Measurements from ENCODE around the gene LTV1.

Gene LTV1

GRCh38 chr6:143806282-143807102 is 36.6 kb upstream of the LTV1 start:
- no peaks in the 10 kb centered on the region for H3K9me3 ChIP-seq (ENCODE audit: severe bottlenecking)
- TF ChIP-seq, protein P1, sequence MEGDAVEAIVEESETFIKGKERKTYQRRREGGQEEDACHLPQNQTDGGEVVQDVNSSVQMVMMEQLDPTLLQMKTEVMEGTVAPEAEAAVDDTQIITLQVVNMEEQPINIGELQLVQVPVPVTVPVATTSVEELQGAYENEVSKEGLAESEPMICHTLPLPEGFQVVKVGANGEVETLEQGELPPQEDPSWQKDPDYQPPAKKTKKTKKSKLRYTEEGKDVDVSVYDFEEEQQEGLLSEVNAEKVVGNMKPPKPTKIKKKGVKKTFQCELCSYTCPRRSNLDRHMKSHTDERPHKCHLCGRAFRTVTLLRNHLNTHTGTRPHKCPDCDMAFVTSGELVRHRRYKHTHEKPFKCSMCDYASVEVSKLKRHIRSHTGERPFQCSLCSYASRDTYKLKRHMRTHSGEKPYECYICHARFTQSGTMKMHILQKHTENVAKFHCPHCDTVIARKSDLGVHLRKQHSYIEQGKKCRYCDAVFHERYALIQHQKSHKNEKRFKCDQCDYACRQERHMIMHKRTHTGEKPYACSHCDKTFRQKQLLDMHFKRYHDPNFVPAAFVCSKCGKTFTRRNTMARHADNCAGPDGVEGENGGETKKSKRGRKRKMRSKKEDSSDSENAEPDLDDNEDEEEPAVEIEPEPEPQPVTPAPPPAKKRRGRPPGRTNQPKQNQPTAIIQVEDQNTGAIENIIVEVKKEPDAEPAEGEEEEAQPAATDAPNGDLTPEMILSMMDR (IDR thresholded peaks at IDR 0.05; ENCODE audit: low read depth, low read length): no peak

DNA sequence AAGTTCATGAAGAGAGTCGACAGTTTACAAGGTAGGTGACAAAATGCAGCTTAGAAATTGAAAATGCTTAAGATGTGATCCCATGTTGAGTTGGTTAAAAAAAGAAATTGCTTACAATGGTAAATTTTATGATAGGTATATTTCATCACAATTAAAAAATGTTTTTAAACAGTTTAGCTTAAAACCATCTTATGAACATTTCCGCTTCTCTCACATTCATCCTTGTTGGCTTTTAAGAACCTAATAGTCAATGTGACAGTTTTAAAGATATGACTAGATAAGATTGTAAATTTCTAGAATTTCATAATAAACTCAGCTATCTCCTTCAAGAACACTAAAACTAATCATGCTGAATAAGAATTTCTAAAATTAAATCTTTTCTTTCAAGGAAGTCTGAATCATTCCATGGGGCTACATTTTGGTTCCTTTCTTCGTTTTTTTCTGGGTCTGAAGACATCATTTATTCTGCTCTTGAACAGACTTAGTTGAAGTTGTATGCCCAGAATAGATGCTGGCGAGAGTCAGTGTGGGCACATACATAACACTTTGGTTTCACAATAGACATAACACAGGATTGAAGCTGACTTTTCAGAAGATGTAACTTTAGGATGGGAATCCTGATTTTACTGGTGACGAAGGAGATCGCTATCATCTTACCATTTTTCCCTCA is 35.9 kb upstream of the LTV1 start:
- DNase-seq: no peak
- no peaks in the 10 kb centered on the region for H3K36me3 ChIP-seq
- no peak overlapping the region for H3K27ac ChIP-seq
- TF ChIP-seq, protein P1 (IDR thresholded peaks at IDR 0.05; ENCODE audit: low read depth, low read length): no peak
- no peaks in the 10 kb centered on the region for H3K27me3 ChIP-seq (ENCODE audit: insufficient read depth, low read depth, severe bottlenecking)
- H3K4me3 ChIP-seq (ENCODE audit: low read depth, low read length): no peak overlapping the region
- no peaks in the 10 kb centered on the region for H3K9me3 ChIP-seq (ENCODE audit: severe bottlenecking)

More at GRCh38 chr6:143806282-143807102, 36.6 kb upstream of the LTV1 start:
- no peak for DNase-seq
- H3K27me3 ChIP-seq (ENCODE audit: insufficient read depth, low read depth, severe bottlenecking): no peaks in the 10 kb centered on the region
- H3K27ac ChIP-seq: no peak overlapping the region
- H3K4me3 ChIP-seq (ENCODE audit: low read depth, low read length): no peak overlapping the region
- H3K36me3 ChIP-seq: no peaks in the 10 kb centered on the region

- no peak for DNase-seq
- Histone ChIP-seq H3K27ac (no peak overlapping the region), H3K4me3 (ENCODE audit: low read depth, low read length) (no peak overlapping the region), H3K27me3 (ENCODE audit: insufficient read depth, low read depth, severe bottlenecking) (no peaks in the 10 kb centered on the region), H3K9me3 (ENCODE audit: severe bottlenecking) (no peaks in the 10 kb centered on the region), H3K36me3 (no peaks in the 10 kb centered on the region)
- TF ChIP-seq, protein P1 (IDR thresholded peaks at IDR 0.05; ENCODE audit: low read depth, low read length): no peak
These were observed 32.4 kb upstream of the LTV1 start for GRCh38 chr6:143810745-143811144.

GRCh38 chr6:143811501-143812157 is 31.5 kb upstream of the LTV1 start:
- TF ChIP-seq, protein P1 (IDR thresholded peaks at IDR 0.05; ENCODE audit: low read depth, low read length): no peak

DNA sequence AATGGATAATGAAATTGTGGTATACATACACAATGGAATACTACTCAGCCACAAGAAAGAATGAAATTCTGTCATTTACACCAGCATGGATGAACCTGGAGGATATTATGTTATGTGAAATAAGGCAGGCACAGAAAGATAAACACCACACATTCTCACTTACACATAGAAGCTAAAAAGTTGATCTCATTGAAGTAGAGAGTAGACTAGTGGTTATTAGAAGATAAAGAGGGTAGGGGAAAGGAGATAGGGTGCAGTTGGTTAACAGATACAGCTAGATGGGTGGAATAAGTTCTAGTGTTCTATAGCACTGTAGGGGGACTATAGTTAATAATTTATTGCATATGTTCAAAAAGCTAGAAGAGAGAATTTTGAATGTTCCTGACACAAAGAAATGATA is 25.5 kb upstream of the LTV1 start:
- H3K4me3 ChIP-seq (ENCODE audit: low read depth, low read length): no peak overlapping the region
- no peak for DNase-seq
- H3K9me3 ChIP-seq (ENCODE audit: severe bottlenecking): no peaks in the 10 kb centered on the region
- no peak overlapping the region for H3K27ac ChIP-seq
- H3K36me3 ChIP-seq: no peaks in the 10 kb centered on the region
- H3K27me3 ChIP-seq (ENCODE audit: insufficient read depth, low read depth, severe bottlenecking): no peaks in the 10 kb centered on the region
- TF ChIP-seq, protein P1 (IDR thresholded peaks at IDR 0.05; ENCODE audit: low read depth, low read length): no peak

More at GRCh38 chr6:143811501-143812157, 31.5 kb upstream of the LTV1 start:
- H3K9me3 ChIP-seq (ENCODE audit: severe bottlenecking): no peaks in the 10 kb centered on the region
- no peaks in the 10 kb centered on the region for H3K36me3 ChIP-seq
- H3K27ac ChIP-seq: no peak overlapping the region
- no peaks in the 10 kb centered on the region for H3K27me3 ChIP-seq (ENCODE audit: insufficient read depth, low read depth, severe bottlenecking)
- no peak overlapping the region for H3K4me3 ChIP-seq (ENCODE audit: low read depth, low read length)
- DNase-seq: no peak

All from WERI-Rb-1 (cell line).